K562 (cell line): ENCODE data around the gene STK11. TPM values are rescaled to one million over a fixed set of nuclear protein-coding genes. Genes with fewer than 3 reads are reported as not detected.

Experiments
- ATAC-seq: fragments of 200-7000 bp; cut with Tn5 transposase; 3 replicates; pipeline ENCODE4 v1.9.1; 2020; ENCODE audit warnings: moderate library complexity
- BruUV-seq: library from RNA; stranded (reverse); fragments of 400-500 nt; replicated peaks from 2 replicates; lab custom pipeline; 2021; lab: Mats Ljungman, UMichigan
- CTCF ChIA-PET: fragments of 300-600 bp; formaldehyde crosslinking; extraction: SDS; loops from one replicate; lab custom pipeline; 2021; ENCODE audit warnings: low intra/inter-chr PET ratio; lab: Yijun Ruan, JAX
- POLR2A ChIA-PET: fragments of 300-600, 350-650 bp; sonication (Branson Sonifier 250); formaldehyde crosslinking; extraction: SDS; loops from one replicate; lab custom pipeline; 2021; ENCODE audit warnings: antibody characterized with exemption, inconsistent platforms; lab: Yijun Ruan, JAX
- DNase-seq, 4 experiments: peaks; one replicate each; pipeline versions ENCODE4 v3.0.0 to v3.0.0-alpha.2; 2011 to 2018; ENCODE audit warnings: low spot score in 3 of 4, mixed read lengths in 3 of 4; ENCODE audit errors: extremely low read depth in 1 of 4
- FAIRE-seq: peaks from 2 replicates; lab custom pipeline; 2011; peaks lifted over from hg19 to GRCh38; lab: Jason Lieb, UNC
- H2AFZ ChIP-seq: 2 replicates; pipeline ENCODE4 v1.6.0; 2011; ENCODE audit warnings: low read depth, low read length, control low read depth, inconsistent platforms
- H3K27ac ChIP-seq: fragments of 200-600 bp; 3 replicates; pipeline ENCODE4 v1.8.0; 2011; ENCODE audit warnings: low read depth, mild to moderate bottlenecking, control low read depth, inconsistent platforms, low read length, moderate library complexity, mixed read lengths; ENCODE audit errors: extremely low read depth
- H3K27me3 ChIP-seq, 2 experiments: fragments of 300-600 bp in 1 of 2; 2 replicates in 1 of 2; 3 replicates in 1 of 2; pipeline versions ENCODE4 v1.6.0 to v1.8.0; 2011; ENCODE audit warnings: inconsistent platforms in 2 of 2, low read length in 2 of 2, mild to moderate bottlenecking in 1 of 2, mixed read lengths in 1 of 2, moderate library complexity in 1 of 2; ENCODE audit not compliant: control insufficient read depth in 2 of 2, insufficient read depth in 2 of 2
- H3K36me3 ChIP-seq: fragments of 300-600 bp; 3 replicates; pipeline ENCODE4 v1.8.0; 2011; ENCODE audit warnings: mild to moderate bottlenecking, low read length, inconsistent platforms; ENCODE audit not compliant: control insufficient read depth, insufficient read depth
- H3K4me1 ChIP-seq, 2 experiments: fragments of 200-600 bp in 1 of 2; replicated peaks in 1 of 2; 2 replicates in 1 of 2; 3 replicates in 1 of 2; pipeline versions ENCODE4 v1.5.1 to v1.8.0; 2011; ENCODE audit warnings: inconsistent platforms in 2 of 2, low read length in 2 of 2, mild to moderate bottlenecking in 1 of 2, mixed read lengths in 1 of 2, moderate library complexity in 1 of 2; ENCODE audit not compliant: control insufficient read depth in 2 of 2, insufficient read depth in 2 of 2
- H3K4me2 ChIP-seq: 2 replicates; pipeline ENCODE4 v1.6.1; 2011; ENCODE audit warnings: low read length, control low read depth, inconsistent platforms, mixed read lengths; ENCODE audit not compliant: insufficient read depth
- H3K4me3 ChIP-seq: fragments of 200-600 bp; sonication (generic), shearing (Covaris generic); 2 replicates; pipeline ENCODE4 v1.5.1; 2016; ENCODE audit warnings: control low read depth, inconsistent platforms
- H3K79me2 ChIP-seq: fragments of 200-600 bp; 3 replicates; pipeline ENCODE4 v1.8.0; 2011; ENCODE audit warnings: low read length, inconsistent platforms; ENCODE audit not compliant: control insufficient read depth, insufficient read depth
- H3K9ac ChIP-seq, 2 experiments: 2 replicates each; pipeline versions ENCODE4 v1.6.0 to v1.6.1; 2011; ENCODE audit warnings: low read depth in 2 of 2, low read length in 2 of 2, control low read depth in 1 of 2, inconsistent platforms in 1 of 2, mild to moderate bottlenecking in 1 of 2, mixed read lengths in 1 of 2; ENCODE audit not compliant: insufficient read depth in 1 of 2
- H3K9me1 ChIP-seq: one replicate; pipeline ENCODE4 v1.6.0; 2011; ENCODE audit warnings: inconsistent platforms, mild to moderate bottlenecking, low read length, moderate library complexity; ENCODE audit not compliant: control insufficient read depth, insufficient read depth
- H3K9me3 ChIP-seq: replicated peaks from 2 replicates; pipeline ENCODE4 v1.5.1; 2011; ENCODE audit warnings: low read depth, low read length, inconsistent platforms; ENCODE audit not compliant: control insufficient read depth, insufficient read depth
- H4K20me1 ChIP-seq: replicated peaks from 2 replicates; pipeline ENCODE4 v1.6.1; 2011; ENCODE audit warnings: low read length, inconsistent platforms, mixed read lengths; ENCODE audit not compliant: control insufficient read depth, insufficient read depth
- COPS2 ChIP-seq: fragments of 450-650 bp; conservative IDR thresholded peaks from 2 replicates; pipeline ENCODE4 v1.6.1; 2016; ENCODE audit warnings: mild to moderate bottlenecking, moderate library complexity
- CREB1 ChIP-seq, 2 experiments: sonication (generic) in 1 of 2; formaldehyde crosslinking in 1 of 2; IDR thresholded peaks; 2 replicates each; pipeline versions ENCODE4 v1.6.1 to v1.8.0; 2012 to 2022; ENCODE audit warnings: inconsistent platforms in 1 of 2, mild to moderate bottlenecking in 1 of 2, missing genetic modification reagents in 1 of 2, moderate library complexity in 1 of 2
- GATA2 ChIP-seq: sonication (generic); formaldehyde crosslinking; IDR thresholded peaks from 2 replicates; pipeline ENCODE4 v1.4.0; 2020; ENCODE audit warnings: mild to moderate bottlenecking, missing genetic modification reagents
- JUN ChIP-seq, 2 experiments: sonication (generic) in 1 of 2; formaldehyde crosslinking in 1 of 2; IDR thresholded peaks; 2 replicates each; pipeline versions ENCODE4 v1.6.1 to v1.8.0; 2012 to 2022; ENCODE audit warnings: borderline replicate concordance in 2 of 2, mild to moderate bottlenecking in 2 of 2, improper control_type of control experiment in 1 of 2, low read depth in 1 of 2, low read length in 1 of 2, missing genetic modification reagents in 1 of 2
- MAFK ChIP-seq: IDR thresholded peaks from 2 replicates; pipeline ENCODE4 v1.6.1; 2011; ENCODE audit warnings: low read length, improper control_type of control experiment
- MTA1 ChIP-seq: fragments of 450-650 bp; IDR thresholded peaks from 2 replicates; pipeline ENCODE4 v1.6.1; 2017; ENCODE audit warnings: borderline replicate concordance
- NFXL1 ChIP-seq: fragments of 450-650 bp; formaldehyde crosslinking; IDR thresholded peaks from 2 replicates; pipeline ENCODE4 v1.4.0; 2021; ENCODE audit warnings: mild to moderate bottlenecking
- RBM14 ChIP-seq: fragments of 200-400 bp; formaldehyde crosslinking; IDR thresholded peaks from 2 replicates; pipeline ENCODE4 v1.6.1; 2018; ENCODE audit warnings: low read depth, mild to moderate bottlenecking, low read length, moderate library complexity, borderline replicate concordance; ENCODE audit not compliant: insufficient read depth
- SETDB1 ChIP-seq: IDR thresholded peaks from one replicate; pipeline ENCODE4 v1.6.1; 2012; ENCODE audit warnings: low read length, control low read depth, inconsistent platforms
- SNRNP70 ChIP-seq: fragments of 200-400 bp; formaldehyde crosslinking; optimal IDR thresholded peaks from 2 replicates; pipeline ENCODE3; 2017; ENCODE audit warnings: low read depth, low read length
- ZBED1 ChIP-seq: IDR thresholded peaks from 2 replicates; pipeline ENCODE4 v1.6.1; 2014
- ZBTB33 ChIP-seq: sonication (generic); formaldehyde crosslinking; IDR thresholded peaks from 2 replicates; pipeline ENCODE4 v1.8.1; 2023; ENCODE audit warnings: mild to moderate bottlenecking, missing genetic modification reagents
- ZNF785 ChIP-seq: fragments of 250-450 bp; sonication (Bioruptor Pico); IDR thresholded peaks from 2 replicates; pipeline ENCODE4 v1.4.0; 2020; ENCODE audit warnings: mild to moderate bottlenecking
- WGBS: fragments of 100-300 bp; shearing (Covaris generic); methylation state at CpG from one replicate; pipeline ENCODE4 v1.1.6; 2016; ENCODE audit warnings: low coverage, mixed read lengths; ENCODE audit not compliant: insufficient coverage; ENCODE audit errors: missing lambda C conversion rate; 5-methylcytosine and 5-hydroxymethylcytosine counted together
- in situ Hi-C: fragments of 300-500 bp; cut with MboI; formaldehyde crosslinking; loops from 4 replicates; pipeline ENCODE4 v1.15.0; 2018; ENCODE audit warnings: inconsistent platforms, mixed read lengths
- intact Hi-C: fragments of 100-400 bp; cut with micrococcal nuclease; formaldehyde crosslinking; loops from 2 replicates; pipeline ENCODE4 v1.14.2; 2022
- polyA plus RNA-seq, 8 experiments: library from polyadenylated mRNA; depleted of rRNA in 4 of 8; stranded (reverse) in 5 of 8; unstranded in 3 of 8; fragments of >200 nt; fragmentation: Nextera tagmentation in 2 of 8; fragmentation: Illumina TruSeq in 1 of 8; extraction: Ambion mirVana in 2 of 8; extraction: Trizol in 1 of 8; gene quantifications; 2 replicates each; pipeline versions ENCODE4 v1.2.1 to v1.2.3, GENCODE V29; 2011 to 2014; ENCODE audit warnings: inconsistent platforms in 1 of 8, missing spikeins in 1 of 8
- total RNA-seq, 7 experiments: library from RNA; depleted of rRNA in 6 of 7; stranded (reverse); fragments of >200 nt in 6 of 7; fragmentation: Illumina TruSeq in 2 of 7; extraction: Trizol in 2 of 7; gene quantifications; 2 replicates each; pipeline versions ENCODE4 v1.2.1 to v1.2.3, GENCODE V29; 2011 to 2021; ENCODE audit warnings: low replicate concordance in 1 of 7
- TF ChIP-seq, protein P1 (sequence below): fragments of 250-450 bp; sonication (Bioruptor Pico); IDR thresholded peaks from 2 replicates; pipeline ENCODE4 v1.5.1; 2021; ENCODE audit warnings: mild to moderate bottlenecking
- TF ChIP-seq, protein P2 (sequence below): fragments of 450-650 bp; formaldehyde crosslinking; IDR thresholded peaks from 2 replicates; pipeline ENCODE4 v1.4.0; 2020; ENCODE audit warnings: mild to moderate bottlenecking, mixed read lengths
- TF ChIP-seq, protein P3 (sequence below): sonication (generic); formaldehyde crosslinking; IDR thresholded peaks from 2 replicates; pipeline ENCODE4 v1.8.0; 2022; ENCODE audit warnings: mild to moderate bottlenecking, missing genetic modification reagents

The STK11 gene
- total and polyA plus RNA-seq, 9 of the 15 experiments (the other 6 are each of a cell fraction or from before 2014, with no cell fraction given): 0.15 to 96.5 (median 31.7) TPM

DNA sequence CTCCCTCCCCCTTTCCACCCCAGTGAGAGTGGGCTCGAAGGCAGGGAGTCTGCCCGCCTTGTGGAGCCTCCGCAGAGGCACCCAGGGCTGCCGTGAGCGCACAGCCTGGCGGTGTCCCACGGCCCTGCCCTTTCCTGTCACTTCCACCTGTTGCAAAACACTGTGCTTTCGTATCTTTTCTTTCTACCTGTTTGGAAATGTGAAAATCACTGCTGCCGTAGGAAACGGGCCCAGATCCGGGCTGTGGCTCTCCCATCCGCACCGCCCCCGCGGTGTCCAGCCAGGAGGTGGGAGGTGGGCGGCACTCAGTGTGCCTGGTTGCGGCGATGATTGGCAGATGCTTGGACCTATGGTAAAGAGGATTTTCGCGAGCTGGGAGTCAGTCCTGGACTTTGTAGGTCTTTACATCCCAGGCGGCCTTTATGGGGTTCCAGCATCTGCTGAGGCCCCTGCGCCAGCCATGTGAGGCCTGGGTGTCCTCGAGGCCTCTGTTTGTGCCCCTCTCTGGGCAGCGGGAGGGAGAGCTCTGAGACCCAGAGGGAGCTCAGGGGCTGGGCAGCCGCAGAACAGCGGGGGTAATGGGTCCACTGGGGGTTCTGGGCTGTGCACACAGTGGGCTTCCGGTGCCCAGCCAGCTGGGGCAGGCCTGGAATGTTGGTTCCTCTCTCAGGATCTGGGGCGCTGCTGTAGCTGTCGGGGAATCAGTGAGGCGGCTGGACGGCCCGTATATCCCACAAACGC, 6.1 kb downstream of the STK11 start:
- Histone ChIP-seq H3K9me3 (no peaks in the 10 kb centered on the region), H3K4me2 (no peak overlapping the region), H3K27ac (no peak overlapping the region), H3K4me3 (no peak overlapping the region), H3K36me3 (peaks cover 71% of the 10 kb centered on the region; the same call in 2 of the 3 replicates), H3K4me1 (peaks cover 24 to 79% of the 10 kb centered on the region in 2 experiments), H4K20me1 (peaks cover 62% of the 10 kb centered on the region), H3K27me3 (no peaks in the 10 kb centered on the region), H3K79me2 (peaks cover 97% of the 10 kb centered on the region), H2AFZ (no peak overlapping the region), H3K9me1 (peaks cover 23% of the 10 kb centered on the region), H3K9ac (peak overlapping the region in 1 of 2 experiments; percentile 14; a peak in 2 of 4 replicates)
- FAIRE-seq (no peak), ATAC-seq (no peak), DNase-seq (peak in 2 of 4 experiments; percentile 56 to 66)
- intact Hi-C loops: no loop called here
- in situ Hi-C loops: no loop called here
- ChIA-PET CTCF (no interaction called here), POLR2A (interaction anchor here (0.7 kb wide), 1 partner anchor 9 kb away, joined by 3 read pairs; no protein-coding TSS in a partner anchor)
- BruUV-seq: no TSS peak
- 95% methylated on average over 23 of the region's 33 CpGs for WGBS
- TF ChIP-seq JUN (IDR thresholded peaks at IDR 0.05; ENCODE audit: borderline replicate concordance, low read depth, low read length) (no peak), JUN (CRISPR knock-in tag; IDR thresholded peaks at IDR 0.05; ENCODE audit: borderline replicate concordance) (no peak), RBM14 (no peak), GATA2 (no peak), MTA1 (no peak), ZBED1 (no peak), CREB1 (IDR thresholded peaks at IDR 0.05) (no peak), CREB1 (CRISPR knock-in tag; IDR thresholded peaks at IDR 0.05) (no peak), SETDB1 (no peak), COPS2 (no peak), ZNF785 (no peak), ZBTB33 (CRISPR knock-in tag) (peak; percentile 86), SNRNP70 (no peak), MAFK (no peak), NFXL1 (CRISPR knock-in tag) (no peak)
- TF ChIP-seq, protein P1, sequence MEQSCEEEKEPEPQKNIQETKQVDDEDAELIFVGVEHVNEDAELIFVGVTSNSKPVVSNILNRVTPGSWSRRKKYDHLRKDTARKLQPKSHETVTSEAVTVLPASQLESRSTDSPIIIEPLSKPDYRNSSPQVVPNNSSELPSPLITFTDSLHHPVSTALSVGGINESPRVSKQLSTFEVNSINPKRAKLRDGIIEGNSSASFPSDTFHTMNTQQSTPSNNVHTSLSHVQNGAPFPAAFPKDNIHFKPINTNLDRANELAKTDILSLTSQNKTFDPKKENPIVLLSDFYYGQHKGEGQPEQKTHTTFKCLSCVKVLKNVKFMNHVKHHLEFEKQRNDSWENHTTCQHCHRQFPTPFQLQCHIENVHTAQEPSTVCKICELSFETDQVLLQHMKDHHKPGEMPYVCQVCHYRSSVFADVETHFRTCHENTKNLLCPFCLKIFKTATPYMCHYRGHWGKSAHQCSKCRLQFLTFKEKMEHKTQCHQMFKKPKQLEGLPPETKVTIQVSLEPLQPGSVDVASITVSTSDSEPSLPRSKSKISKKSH (CRISPR knock-in tag): no peak
- TF ChIP-seq, protein P2, sequence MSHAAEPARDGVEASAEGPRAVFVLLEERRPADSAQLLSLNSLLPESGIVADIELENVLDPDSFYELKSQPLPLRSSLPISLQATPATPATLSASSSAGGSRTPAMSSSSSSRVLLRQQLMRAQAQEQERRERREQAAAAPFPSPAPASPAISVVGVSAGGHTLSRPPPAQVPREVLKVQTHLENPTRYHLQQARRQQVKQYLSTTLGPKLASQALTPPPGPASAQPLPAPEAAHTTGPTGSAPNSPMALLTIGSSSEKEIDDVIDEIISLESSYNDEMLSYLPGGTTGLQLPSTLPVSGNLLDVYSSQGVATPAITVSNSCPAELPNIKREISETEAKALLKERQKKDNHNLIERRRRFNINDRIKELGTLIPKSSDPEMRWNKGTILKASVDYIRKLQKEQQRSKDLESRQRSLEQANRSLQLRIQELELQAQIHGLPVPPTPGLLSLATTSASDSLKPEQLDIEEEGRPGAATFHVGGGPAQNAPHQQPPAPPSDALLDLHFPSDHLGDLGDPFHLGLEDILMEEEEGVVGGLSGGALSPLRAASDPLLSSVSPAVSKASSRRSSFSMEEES (CRISPR knock-in tag): no peak
- TF ChIP-seq, protein P3, sequence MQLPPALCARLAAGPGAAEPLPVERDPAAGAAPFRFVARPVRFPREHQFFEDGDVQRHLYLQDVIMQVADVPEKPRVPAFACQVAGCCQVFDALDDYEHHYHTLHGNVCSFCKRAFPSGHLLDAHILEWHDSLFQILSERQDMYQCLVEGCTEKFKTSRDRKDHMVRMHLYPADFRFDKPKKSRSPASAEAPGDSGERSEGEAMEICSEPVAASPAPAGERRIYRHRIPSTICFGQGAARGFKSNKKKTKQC: no peak
